H1 (cell line): ENCODE data around the gene ACTR5. TPM values are rescaled to one million over a fixed set of nuclear protein-coding genes. Genes with fewer than 3 reads are reported as not detected.

Experiments
- CBX5 ChIP-seq: fragments of 300-800, 300-1000 bp; sonication (generic); IDR thresholded peaks from 2 replicates; pipeline ENCODE4 v1.7.1; 2016; ENCODE audit warnings: antibody characterized with exemption, low read length, low read depth
- EGR1 ChIP-seq: IDR thresholded peaks from 2 replicates; pipeline ENCODE4 v1.6.1; 2011; ENCODE audit warnings: low read depth, low read length, borderline replicate concordance
- EZH2 ChIP-seq: fragments of 200-600 bp; sonication (generic); IDR thresholded peaks from 2 replicates; pipeline ENCODE4 v1.7.1; 2012; ENCODE audit warnings: low read depth, mild to moderate bottlenecking, moderate library complexity, low read length, inconsistent platforms; ENCODE audit not compliant: severe bottlenecking
- NANOG ChIP-seq: IDR thresholded peaks from 2 replicates; pipeline ENCODE4 v1.6.1; 2011; ENCODE audit warnings: low read length, low read depth, mild to moderate bottlenecking, inconsistent platforms; ENCODE audit not compliant: insufficient read depth, poor library complexity, severe bottlenecking
- polyA plus RNA-seq, 7 experiments: library from polyadenylated mRNA; depleted of rRNA in 3 of 7; stranded (reverse) in 5 of 7; unstranded in 2 of 7; fragments of >200 nt in 5 of 7; fragments of 200-250 nt in 2 of 7; gene quantifications; 1 replicate in 5 of 7; 2 replicates in 1 of 7; 4 replicates in 1 of 7; pipeline versions ENCODE4 v1.2.1 to v1.2.3, GENCODE V29; 2011 to 2013; ENCODE audit warnings: missing spikeins in 2 of 7, mixed read lengths in 2 of 7
- total RNA-seq: library from RNA; stranded (reverse); fragmentation: NEBNext Ultra II Directional; extraction: Animal tissue kit (Norgen Biotek cat#: 25700); gene quantifications from 2 replicates; pipeline ENCODE4 v1.2.1, GENCODE V29; 2021

The ACTR5 gene
- total and polyA plus RNA-seq, 2 of the 8 experiments (the other 6 are each of a cell fraction or from before 2014, with no cell fraction given): 10.4 to 14.4 TPM

DNA sequence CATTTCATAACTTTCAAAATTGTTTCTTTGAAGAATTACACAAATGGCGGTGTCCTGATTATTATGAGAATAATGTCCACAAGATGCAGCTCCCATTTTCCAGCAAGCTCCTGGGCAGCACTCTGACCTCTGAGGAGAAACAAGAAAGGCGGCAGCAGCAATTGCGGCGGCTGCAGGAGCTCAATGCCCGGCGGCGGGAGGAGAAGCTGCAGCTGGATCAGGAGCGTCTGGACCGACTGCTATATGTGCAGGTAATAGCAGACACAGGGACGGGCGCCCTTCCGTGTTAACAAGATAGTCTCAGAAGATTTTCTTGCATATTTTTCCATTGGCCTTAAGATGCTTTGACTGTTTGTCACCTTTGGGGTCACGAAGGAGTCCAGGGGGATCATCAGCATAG is 6.7 kb downstream of the ACTR5 start (continued):
- TF ChIP-seq NANOG: no peak
- TF ChIP-seq EGR1: no peak
- TF ChIP-seq EZH2: no peak
- TF ChIP-seq CBX5: no peak
